HG03280 (cell line): ENCODE measurements around the gene PHIP.

ENCODE experiments used
- ATAC-seq: cut with Tn5 transposase; IDR thresholded peaks from one replicate; pipeline ENCODE4 v1.9.1; 2021; ENCODE audit warnings: mild to moderate bottlenecking, moderate library complexity; ENCODE audit not compliant: unreplicated experiment

The PHIP gene

DNA sequence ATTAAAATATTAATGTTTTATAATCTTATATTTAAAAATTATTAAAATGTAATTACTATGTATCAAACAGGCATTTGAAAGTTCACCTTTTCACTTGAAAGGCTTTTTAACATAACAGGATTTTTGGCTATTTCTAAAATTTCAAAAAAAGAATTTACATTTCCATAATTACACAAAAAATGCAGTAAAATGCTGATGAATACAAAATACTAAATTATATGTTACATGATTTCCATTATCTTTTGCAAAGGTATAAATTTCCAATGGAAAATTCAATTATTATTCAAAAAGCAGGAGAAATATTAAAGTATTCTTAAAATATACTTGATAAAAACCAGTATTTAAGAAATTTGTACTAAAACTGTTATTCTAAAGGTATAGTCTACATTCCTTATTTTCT is 66.1 kb downstream of the PHIP start:
- no peak for ATAC-seq

DNA sequence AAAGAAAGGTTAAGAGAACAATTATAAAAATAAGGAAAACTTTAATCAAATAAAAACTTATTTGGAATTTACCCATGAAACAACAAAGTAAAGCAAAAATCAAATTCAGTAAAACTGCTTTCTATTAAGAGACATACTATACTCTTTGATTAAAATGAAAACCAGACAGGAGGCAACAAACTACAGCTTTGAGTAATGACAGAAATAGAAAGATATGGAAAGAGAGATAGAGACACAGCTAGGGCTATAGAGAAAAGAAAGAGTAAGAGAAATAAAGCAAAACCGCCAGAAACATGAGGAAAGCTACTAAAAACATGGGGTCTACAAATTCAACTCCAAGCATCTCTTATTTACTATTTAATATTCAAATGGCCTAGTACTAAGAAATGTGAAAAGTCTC is 67.6 kb downstream of the PHIP start:
- no peak for ATAC-seq

DNA sequence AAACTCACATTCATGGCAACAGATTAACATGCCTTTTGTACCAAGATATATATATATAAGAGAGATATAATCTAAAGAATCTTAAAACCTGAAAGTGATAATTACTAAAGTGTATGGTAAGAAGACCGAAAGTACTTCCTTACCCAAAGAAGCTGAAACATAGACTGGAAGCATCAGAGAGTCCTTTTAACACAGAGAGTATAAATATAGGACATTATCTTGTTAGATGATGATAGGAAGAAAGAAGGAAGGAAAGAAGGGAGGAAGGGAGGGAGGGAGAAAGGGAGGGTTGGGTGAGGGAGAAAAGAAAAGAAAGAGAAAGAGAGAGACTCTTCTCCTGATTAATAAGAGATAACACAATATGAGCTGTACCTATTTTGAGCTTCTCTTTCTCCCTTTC is 68.2 kb downstream of the PHIP start:
- no peak for ATAC-seq

DNA sequence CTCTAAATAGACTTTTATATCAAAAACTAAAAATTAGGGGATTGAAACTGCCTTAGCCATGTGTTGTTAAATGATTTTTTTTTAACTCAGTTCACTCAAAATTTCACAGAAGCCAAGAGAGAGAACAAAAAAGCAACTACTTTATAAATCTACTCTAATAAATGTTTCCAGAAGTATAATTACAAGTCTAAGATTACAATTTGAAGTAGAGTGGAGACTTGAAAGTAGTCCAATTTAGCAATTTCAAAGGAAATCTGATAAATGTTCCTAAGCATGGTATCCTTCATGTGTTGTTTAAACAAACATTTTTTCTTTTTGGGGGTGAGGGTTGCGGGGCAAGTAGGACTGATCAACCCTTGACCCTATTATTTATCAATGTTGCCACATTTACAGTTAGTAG is 72.6 kb downstream of the PHIP start:
- ATAC-seq: no peak

DNA sequence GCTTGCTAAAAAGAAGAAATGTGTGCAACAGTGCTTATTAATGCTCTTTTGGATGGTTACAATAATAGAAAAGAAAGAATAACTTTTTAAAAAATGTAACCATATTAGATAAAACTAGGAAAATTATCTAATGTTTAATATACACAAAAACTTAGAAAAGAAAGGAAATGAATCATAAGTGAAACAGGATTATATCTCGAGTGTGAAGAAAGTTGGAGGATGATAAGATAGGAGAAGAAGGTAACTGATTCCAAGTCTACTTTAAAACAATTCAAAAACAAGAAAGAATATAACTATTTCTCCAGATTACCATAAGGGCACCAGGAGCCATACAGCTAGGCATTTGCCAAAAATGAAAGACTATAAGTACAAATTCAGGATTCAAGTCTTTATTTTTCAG is 73.0 kb downstream of the PHIP start:
- no peak for ATAC-seq

DNA sequence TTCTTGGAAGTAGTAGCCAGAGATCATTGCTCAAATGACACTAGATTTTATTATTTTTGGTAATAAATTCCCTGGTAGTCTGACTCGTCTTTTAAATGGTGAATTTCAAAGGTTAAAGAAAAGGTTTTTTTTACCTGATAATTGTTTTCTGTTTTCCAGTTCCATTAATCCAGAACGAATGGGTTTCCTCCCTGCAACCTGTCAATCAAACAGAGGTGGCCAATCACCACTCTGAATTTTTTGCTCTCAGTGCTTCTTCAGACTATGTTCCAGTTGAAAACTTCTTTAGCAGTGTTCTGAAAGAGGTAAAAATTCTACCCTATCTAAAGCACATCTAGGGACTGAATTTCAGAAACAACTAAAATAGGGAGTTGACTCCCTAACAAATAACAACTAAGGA is 73.8 kb downstream of the PHIP start:
- ATAC-seq: no peak

DNA sequence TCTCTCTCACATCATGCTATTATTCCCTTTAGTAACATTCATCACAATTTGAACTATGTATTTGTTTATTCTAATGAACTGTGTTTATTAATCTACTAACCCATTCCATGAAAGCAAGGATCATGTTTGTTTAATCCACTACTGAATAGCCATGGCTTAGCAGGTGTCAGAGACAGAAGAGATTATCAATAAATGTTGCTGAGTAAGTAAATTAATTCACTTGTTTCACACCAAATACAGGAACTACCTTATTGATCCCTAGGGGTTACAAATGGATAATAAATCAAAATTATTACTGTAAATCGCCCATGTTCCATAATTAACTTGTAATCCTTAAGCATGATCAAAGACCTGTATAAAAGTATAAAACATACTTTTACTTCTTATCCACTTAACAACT is 76.6 kb downstream of the PHIP start:
- no peak for ATAC-seq

DNA sequence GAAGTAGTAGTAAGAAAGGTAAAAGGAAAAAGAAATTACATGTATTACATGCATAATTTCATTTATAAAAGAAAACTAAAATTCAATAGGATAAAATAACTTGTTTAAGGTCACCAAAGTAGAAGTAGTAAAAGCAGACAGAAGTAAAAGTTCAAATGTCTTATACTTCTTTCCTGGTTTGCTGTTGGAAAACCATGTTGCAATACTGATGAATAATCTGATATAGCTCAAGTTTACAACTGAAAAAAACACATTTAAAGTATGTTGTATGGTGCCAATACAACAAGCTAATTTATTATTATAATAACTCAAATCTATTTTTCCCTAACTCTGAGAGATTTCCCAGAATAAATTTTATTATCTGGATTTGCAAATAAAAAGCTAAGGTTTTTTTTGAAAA is 78.3 kb downstream of the PHIP start:
- ATAC-seq: no peak

DNA sequence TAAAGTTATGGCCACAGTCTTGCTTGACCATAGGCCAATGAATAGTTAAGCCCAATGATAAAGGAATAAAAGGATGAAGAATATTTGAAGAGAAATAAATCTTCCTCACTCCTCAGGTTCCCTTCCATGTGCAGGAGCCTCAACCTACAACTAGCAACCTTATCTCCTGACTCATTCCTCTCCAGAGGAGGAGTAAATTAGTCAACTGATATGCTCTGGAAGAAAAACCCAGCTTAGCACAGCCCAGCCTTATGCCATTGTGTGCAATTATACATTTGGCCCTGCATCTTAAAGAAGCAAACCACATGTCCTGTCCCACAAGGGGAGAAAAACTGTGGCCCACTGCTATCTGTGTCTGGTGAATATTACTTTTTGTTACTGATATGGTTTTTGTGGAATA is 82.1 kb downstream of the PHIP start:
- no peak for ATAC-seq

DNA sequence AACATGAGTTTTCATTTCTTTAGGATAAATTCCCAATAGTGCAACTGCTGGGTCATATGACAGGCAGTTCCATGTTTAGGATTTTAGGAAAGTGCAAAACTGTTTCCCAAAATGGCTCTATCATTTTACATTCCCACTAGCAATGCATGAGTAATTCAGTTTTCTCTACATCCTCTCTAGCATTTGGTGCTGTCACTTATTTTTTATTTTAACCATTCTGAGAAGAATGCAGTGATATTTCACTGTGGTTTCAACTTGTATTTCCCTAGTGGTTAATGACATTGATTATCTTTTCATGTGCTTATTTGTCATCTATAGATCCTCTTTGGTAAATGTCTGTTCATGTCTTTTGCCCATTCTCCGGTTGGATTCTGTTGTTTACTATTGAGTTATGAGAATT is 82.7 kb downstream of the PHIP start:
- no peak for ATAC-seq

DNA sequence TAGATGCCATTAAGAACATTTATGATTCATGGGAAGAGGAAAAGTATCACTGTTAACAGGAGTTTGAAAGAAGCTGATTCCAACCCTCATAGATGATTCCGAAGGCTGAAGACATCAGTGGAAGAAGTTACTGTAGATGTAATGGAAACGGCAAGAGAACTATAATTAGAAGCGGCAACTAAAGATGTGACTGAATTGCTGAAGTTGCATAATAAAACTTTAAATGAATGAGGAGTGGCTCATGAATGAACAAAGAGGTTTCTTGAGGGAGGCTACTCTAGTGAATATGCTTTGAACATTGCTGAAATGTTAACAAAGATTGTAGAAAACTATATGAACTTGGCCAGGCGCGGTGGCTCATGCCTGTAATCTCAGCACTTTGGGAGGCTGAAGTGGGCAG is 84.1 kb downstream of the PHIP start:
- ATAC-seq: no peak

DNA sequence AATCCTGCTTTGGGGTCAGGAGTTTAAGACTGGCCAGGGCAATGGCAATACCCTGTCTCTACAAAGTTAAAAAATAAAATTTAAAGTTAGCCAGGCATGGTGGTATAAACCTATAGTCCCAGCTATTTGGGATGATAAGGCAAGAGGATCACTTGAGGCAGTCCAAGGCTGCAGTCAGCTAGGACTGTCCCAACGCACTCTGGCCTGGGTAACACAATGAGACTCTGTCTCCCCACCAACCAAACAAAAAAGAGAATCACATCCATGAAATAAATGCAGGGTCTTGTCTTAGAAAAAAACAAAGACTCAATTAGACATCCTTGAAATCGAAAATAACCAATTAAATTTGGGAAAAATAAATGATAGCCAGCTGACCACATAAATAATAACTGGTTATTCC is 88.9 kb downstream of the PHIP start:
- ATAC-seq: no peak

DNA sequence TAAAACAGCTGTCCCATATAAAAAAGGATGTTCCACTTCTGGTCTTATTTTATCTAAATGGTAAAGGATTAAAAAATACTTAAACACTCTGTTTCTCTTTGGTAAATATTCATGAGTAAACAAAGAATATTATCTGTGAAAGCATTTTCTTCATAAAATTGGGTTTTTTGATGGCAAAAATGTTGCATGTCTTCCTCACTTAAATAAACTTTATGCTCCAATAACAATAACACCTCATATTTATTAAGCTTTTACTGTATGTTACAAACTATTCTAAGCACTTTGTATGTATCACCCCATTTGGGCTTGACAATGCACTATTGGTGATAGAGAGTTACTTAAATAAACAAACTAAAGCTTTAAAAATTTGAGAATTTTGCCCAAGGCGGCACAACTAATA is 91.9 kb downstream of the PHIP start:
- ATAC-seq: no peak

DNA sequence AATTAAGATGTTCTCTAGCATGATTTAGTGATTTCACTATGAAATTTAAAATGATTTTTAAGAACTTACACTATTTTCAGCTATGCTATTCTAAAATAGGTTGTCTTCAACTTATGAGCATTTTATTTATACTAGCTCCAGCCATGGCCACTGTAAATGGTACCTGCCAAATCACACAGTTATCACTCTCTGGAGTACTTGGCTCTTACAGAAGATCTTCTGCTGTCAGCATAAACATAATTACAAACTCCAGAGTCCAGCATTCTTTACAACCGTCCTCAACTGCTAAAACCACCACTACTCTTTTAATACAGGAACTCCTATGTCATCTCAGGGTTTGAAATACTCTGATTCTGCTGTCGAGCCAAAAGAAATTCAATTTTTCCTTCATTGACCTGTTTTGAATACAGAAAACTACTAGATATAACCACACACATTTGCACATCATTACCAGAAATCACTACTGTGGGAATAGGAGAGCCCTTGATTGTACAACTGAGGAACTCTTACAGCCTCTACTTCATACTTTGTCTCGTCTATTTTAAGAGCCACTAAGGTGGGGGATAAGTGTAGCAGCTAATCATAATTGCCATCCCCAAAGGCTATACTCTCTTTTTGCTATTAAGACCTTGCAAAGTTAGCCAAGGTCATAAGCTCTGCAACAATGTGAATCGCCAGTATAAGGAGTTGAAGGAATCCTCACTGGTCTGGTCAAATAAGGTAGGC is 93.7 kb downstream of the PHIP start:
- ATAC-seq: no peak

DNA sequence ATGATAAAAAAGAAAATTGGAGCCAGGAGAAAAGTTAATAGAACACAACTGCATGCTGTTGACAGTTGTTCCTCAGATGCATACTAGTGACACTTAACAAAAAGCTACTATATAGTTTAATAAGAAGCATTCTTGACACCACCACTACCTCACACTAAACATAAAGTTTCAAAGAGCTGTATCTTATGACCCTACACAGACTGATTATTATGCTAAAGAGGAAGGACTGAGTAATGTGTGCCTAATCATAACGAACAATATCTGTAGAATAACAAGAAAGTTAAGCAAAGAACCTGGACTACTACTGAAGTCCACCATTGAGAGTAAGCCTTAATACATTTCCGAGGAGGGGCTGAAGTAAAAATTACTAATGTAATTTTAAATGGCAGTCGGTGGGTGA is 110.9 kb downstream of the PHIP start:
- ATAC-seq: no peak

DNA sequence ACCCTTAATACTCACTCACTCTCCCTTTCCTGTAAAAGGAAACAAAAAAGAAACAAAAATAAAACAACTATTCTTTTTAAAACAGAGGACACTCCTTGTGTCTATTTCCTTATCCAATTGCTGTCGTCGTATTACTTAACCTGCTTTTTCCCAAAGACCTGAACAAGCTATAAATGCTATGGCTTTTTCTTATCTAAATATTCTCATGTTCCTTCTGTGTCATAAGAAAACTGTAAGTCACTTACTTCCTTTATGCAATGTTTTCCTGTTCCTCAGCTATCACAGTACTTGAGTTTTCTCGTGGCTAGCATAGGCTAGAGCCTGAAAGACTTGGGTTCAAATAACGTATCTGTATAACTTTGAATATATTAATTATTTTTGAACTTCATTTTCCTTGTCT is 111.5 kb downstream of the PHIP start:
- no peak for ATAC-seq

DNA sequence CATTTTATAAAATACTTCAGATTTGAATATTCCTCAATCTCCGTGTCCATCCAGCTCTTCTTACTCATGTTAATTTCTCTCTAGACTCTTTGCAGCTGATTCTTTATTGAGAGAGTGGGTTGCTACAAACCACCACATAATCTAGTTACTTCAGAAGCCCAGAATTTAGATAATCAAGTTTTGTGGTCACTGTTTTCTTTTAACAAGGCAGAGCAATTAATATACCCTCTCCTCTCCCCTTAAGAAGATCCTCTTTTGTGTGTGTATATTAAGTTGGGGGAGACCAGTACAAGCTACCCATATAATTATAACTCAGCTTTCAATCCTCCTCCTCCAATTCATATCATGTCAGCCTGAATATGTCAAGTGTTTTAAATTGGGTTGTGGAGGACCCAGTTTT is 115.6 kb downstream of the PHIP start:
- no peak for ATAC-seq

DNA sequence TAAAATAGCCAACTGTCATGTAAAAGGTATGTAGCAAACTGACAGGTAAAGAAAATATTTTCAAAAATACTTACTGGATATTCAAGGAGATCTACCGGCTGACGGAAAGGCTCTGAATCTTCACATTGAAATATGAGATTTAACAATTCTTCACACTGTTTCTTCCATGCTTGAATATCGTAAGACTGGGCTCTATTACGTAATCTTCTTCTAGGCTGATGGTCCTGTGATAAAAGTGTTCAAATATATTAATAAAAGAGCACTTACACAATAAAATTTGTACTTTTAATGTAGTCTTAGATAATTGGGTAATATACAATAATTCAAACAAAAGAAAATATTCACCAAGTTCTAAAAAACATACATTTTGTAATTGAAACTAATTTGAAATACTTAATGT is 123.3 kb downstream of the PHIP start:
- ATAC-seq: no peak

DNA sequence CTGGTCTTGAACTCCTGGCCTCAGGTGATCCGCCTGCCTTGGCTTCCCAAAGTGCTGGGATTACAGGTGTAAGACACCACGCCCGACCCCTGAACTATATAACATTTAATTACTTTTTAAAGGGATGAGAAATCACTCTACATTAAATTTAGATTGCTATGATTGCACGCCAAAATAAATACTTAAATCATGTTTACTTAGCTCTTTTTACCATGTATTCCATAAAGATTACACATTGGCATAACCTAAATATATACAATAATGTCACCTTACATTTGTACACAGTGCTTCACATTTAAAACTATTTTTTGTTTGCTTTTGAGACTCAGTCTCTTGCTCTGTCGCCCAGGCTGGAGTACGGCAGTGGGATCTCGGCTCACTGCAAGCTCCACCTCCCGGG is 124.3 kb downstream of the PHIP start:
- no peak for ATAC-seq

DNA sequence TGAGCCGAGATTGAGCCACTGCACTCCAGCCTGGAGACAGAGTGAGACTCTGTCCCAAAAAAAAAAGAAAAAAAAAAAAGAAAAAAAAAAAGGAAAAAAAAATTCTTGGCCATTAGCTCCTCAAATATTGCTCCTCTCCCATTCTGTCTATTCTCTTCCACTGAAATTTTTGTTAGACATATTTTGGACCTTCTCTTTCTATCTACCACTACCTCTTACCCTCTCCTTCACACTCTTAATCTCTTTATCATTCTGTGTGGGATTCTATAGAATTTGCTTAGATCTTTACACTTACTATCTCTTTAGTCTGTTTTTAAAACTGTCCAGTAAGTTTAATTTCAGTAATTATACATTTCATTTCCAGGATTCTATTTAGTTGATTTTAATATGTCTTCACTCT is 125.7 kb downstream of the PHIP start:
- no peak for ATAC-seq

DNA sequence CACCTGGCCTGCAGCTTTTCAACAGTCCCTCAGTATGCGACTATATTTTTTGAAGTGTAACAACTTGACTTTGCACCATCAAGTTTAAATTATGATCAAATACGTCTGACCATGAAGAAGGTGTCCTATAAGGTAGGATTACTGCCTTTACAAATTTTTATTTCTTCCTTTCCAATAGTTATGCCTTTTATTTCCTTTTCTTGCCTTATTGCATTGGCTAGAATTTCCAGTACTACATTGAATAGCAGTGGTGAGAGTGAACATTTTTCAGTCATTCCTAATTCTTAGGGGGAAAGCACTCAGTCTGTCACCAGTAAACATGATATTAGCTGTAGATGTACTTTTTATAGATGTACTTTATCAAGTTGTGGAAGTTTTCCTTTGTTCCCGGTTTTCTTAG is 129.3 kb downstream of the PHIP start:
- ATAC-seq: no peak

DNA sequence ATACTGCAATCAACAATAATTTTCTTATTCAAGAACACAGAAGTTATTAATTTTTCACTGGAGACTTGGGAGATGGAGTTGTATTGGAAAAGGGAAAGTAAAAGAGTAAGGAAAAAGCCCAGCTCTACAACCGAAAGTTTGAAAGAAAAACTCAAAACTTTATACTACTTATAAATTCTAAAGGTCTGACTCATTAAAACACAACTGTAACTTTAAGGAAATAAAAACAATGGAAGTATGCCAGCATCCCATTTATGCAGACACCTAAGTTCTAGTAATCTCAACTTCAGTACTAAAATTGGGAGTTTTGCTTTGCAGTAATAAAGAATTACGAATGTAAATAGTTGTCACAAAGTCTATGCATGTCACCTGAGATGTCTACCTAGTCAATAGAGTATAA is 130.1 kb downstream of the PHIP start:
- no peak for ATAC-seq

DNA sequence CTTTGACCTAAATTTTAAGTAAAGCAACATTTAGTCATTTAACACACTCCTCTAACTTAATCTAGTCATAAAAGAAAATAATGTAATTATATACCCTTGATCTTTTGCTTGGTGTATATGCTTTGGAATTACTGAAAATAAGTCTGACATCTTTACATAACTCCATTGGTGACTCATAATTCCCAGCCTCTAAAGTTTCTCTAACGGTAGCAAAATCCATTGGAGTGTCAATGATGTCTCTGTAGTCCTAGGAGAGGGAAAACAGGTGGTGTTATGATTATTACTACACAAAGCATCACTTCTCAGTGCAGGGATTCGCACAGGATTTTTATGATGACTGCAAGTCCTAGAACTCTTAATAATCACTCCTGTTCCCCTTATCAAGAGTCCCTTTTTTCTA is 130.5 kb downstream of the PHIP start:
- ATAC-seq: no peak

DNA sequence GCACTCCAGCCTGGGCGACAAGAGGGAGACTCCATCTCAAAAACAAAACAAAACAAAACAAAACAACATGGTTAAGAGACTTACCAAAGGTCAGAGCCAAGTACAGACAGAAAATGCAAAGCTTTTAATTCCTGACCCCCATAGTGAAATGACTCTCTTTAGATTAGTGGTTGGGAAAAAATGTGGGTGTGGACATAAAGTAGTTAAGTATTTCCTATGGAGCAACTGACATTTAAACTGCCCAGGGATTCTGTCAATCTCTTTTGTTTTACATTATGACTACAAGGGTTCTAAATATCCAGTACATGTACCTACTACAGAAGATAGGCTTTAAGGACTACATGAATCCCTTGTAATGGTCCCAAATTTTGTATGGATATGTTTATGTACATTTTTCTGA is 135.6 kb downstream of the PHIP start:
- no peak for ATAC-seq
